ENCODE data around the gene PIK3CA.

- TF ChIP-seq CTCF (IDR thresholded peaks at IDR 0.05) = no peak
- TF ChIP-seq POLR2A (IDR thresholded peaks at IDR 0.05) = no peak
Observed at GRCh38 chr3:179136195-179136594, 12.0 kb upstream of the PIK3CA start.

Measured in vagina (tissue), 2 donors.